HEK293T (cell line): ENCODE measurements around the gene PRCP.

Experiments
- CTCF ChIA-PET: fragments of 350-600 bp; formaldehyde crosslinking; extraction: SDS; loops from one replicate; lab custom pipeline; 2021; ENCODE audit warnings: antibody characterized with exemption, inconsistent platforms; lab: Yijun Ruan, JAX
- POLR2A ChIA-PET: fragments of 350-600 bp; formaldehyde crosslinking; extraction: SDS; loops from one replicate; lab custom pipeline; 2020; ENCODE audit warnings: antibody characterized with exemption, inconsistent platforms; lab: Yijun Ruan, JAX
- DNase-seq: peaks from one replicate; pipeline ENCODE4 v3.0.0; 2012; ENCODE audit warnings: mixed read lengths; ENCODE audit errors: extremely low spot score
- ARNT ChIP-seq: fragments of 450-650 bp; IDR thresholded peaks from 2 replicates; pipeline ENCODE4 v1.6.1; 2017; ENCODE audit warnings: mild to moderate bottlenecking
- BHLHE40 ChIP-seq: fragments of 450-650 bp; IDR thresholded peaks from 2 replicates; pipeline ENCODE4 v1.6.1; 2016; ENCODE audit warnings: mild to moderate bottlenecking, moderate library complexity, borderline replicate concordance
- CTBP1 ChIP-seq: fragments of 450-650 bp; IDR thresholded peaks from 2 replicates; pipeline ENCODE4 v1.6.1; 2016; ENCODE audit warnings: borderline replicate concordance
- ELF4 ChIP-seq: fragments of 450-650 bp; IDR thresholded peaks from 2 replicates; pipeline ENCODE4 v1.6.1; 2017; ENCODE audit warnings: antibody characterized with exemption
- FOXA1 ChIP-seq: fragments of 450-650 bp; IDR thresholded peaks from 2 replicates; pipeline ENCODE4 v1.6.1; 2016; ENCODE audit warnings: mild to moderate bottlenecking
- FOXK2 ChIP-seq: fragments of 450-650 bp; IDR thresholded peaks from 2 replicates; pipeline ENCODE4 v1.6.1; 2016; ENCODE audit warnings: mild to moderate bottlenecking
- HDGF ChIP-seq: fragments of 450-650 bp; IDR thresholded peaks from 2 replicates; pipeline ENCODE4 v1.6.1; 2017; ENCODE audit warnings: antibody characterized with exemption, borderline replicate concordance
- L3MBTL2 ChIP-seq: fragments of 450-650 bp; conservative IDR thresholded peaks from 2 replicates; pipeline ENCODE4 v1.6.1; 2016; ENCODE audit warnings: mild to moderate bottlenecking
- LEF1 ChIP-seq: fragments of 450-650 bp; IDR thresholded peaks from 2 replicates; pipeline ENCODE4 v1.6.1; 2017; ENCODE audit warnings: mild to moderate bottlenecking, borderline replicate concordance
- NFRKB ChIP-seq: fragments of 450-650 bp; IDR thresholded peaks from 2 replicates; pipeline ENCODE4 v1.6.1; 2016; ENCODE audit warnings: mild to moderate bottlenecking, moderate library complexity
- PKNOX1 ChIP-seq: fragments of 450-650 bp; IDR thresholded peaks from 2 replicates; pipeline ENCODE4 v1.6.1; 2016
- SP1 ChIP-seq: fragments of 450-650 bp; IDR thresholded peaks from 2 replicates; pipeline ENCODE4 v1.6.1; 2017
- SUZ12 ChIP-seq: fragments of 450-650 bp; IDR thresholded peaks from 2 replicates; pipeline ENCODE4 v1.6.1; 2016; ENCODE audit warnings: mild to moderate bottlenecking
- TARDBP ChIP-seq: fragments of 450-650 bp; IDR thresholded peaks from 2 replicates; pipeline ENCODE4 v1.6.1; 2016
- ZNF384 ChIP-seq: fragments of 450-650 bp; IDR thresholded peaks from 2 replicates; pipeline ENCODE4 v1.6.1; 2016

Gene PRCP

GRCh38 chr11:82899957-82900276, 313 bp downstream of the PRCP start:
- no peak for TF ChIP-seq ZNF384
- POLR2A ChIA-PET = interaction anchor here (0.6 to 2.2 kb wide), 13 partner anchors 8 to 386 kb away, joined by 3 to 18 read pairs (median 4); partner anchors contain the start of genes CCDC90B, FAM181B, PCF11 and RAB30
- CTCF ChIA-PET = interaction anchor here (0.6 to 1.0 kb wide), 4 partner anchors 13 to 650 kb away, joined by 3 to 5 read pairs (median 4); no protein-coding TSS in a partner anchor
- DNase-seq = no peak

GRCh38 chr11:82899186-82899820, 927 bp downstream of the PRCP start:
- TF ChIP-seq ARNT (no peak), PKNOX1 (no peak), FOXA1 (no peak), ZNF384 (no peak), LEF1 (no peak), BHLHE40 (no peak), HDGF (no peak)
- ChIA-PET CTCF (interaction anchor here (0.7 kb wide), 1 partner anchor 32 kb away, joined by 4 read pairs; no protein-coding TSS in a partner anchor), POLR2A (interaction anchor here (0.8 to 1.3 kb wide), 2 partner anchors 13 to 17 kb away, joined by 3 to 4 read pairs; no protein-coding TSS in a partner anchor)
- no peak for DNase-seq

GRCh38 chr11:82898241-82898640, 2.0 kb downstream of the PRCP start:
- CTCF ChIA-PET = no interaction called here
- POLR2A ChIA-PET = no interaction called here
- TF ChIP-seq FOXK2 (no peak), PKNOX1 (no peak), TARDBP (no peak), SP1 (no peak), ZNF384 (no peak), CTBP1 (no peak), ARNT (no peak), BHLHE40 (no peak)
- DNase-seq = no peak

- ChIA-PET POLR2A (no interaction called here), CTCF (interaction anchor here (0.8 kb wide), 1 partner anchor 29 kb away, joined by 10 read pairs; no protein-coding TSS in a partner anchor)
- no peak for DNase-seq
- TF ChIP-seq ARNT = no peak
- no peak for TF ChIP-seq FOXA1
- TF ChIP-seq NFRKB = no peak
- no peak for TF ChIP-seq PKNOX1
- TF ChIP-seq BHLHE40 = no peak
- TF ChIP-seq HDGF = no peak
- TF ChIP-seq L3MBTL2 = no peak
- TF ChIP-seq LEF1 = no peak
Observed at GRCh38 chr11:82896183-82896582, 4.0 kb downstream of the PRCP start.

GRCh38 chr11:82895437-82896091, 4.7 kb downstream of the PRCP start:
- no peak for DNase-seq
- POLR2A ChIA-PET = no interaction called here

GRCh38 chr11:82892611-82893169, 7.5 kb downstream of the PRCP start:
- DNase-seq = no peak
- ChIA-PET CTCF (interaction anchor here (1.7 kb wide), 1 partner anchor 26 kb away, joined by 3 read pairs; no protein-coding TSS in a partner anchor), POLR2A (interaction anchor here (1.3 kb wide), 1 partner anchor 8 kb away, joined by 5 read pairs; the partner anchor contains the start of gene PRCP)
- TF ChIP-seq SP1 = no peak
- TF ChIP-seq BHLHE40 = no peak
- TF ChIP-seq FOXK2 = no peak
- TF ChIP-seq HDGF = no peak
- no peak for TF ChIP-seq ELF4
- TF ChIP-seq PKNOX1 = no peak
- TF ChIP-seq CTBP1 = no peak

More at GRCh38 chr11:82895437-82896091, 4.7 kb downstream of the PRCP start:
- CTCF ChIA-PET = interaction anchor here (0.8 kb wide), 1 partner anchor 28 kb away, joined by 10 read pairs; no protein-coding TSS in a partner anchor
- TF ChIP-seq PKNOX1 (peak; percentile 49; the same call in 1 of the 2 replicates), FOXA1 (no peak), SUZ12 (no peak), ARNT (no peak)
